PC-9 (cell line): ENCODE measurements around the gene TIGD6.

Experiments used
- CTCF ChIP-seq: fragments of 200-600 bp; sonication (generic); conservative IDR thresholded peaks from 2 replicates; pipeline ENCODE4 v1.6.1; 2017; ENCODE audit warnings: mixed run types, antibody characterized with exemption, mild to moderate bottlenecking, moderate library complexity
- EZH2 ChIP-seq: fragments of 200-600 bp; sonication (generic); IDR thresholded peaks from 2 replicates; pipeline ENCODE4 v1.8.0; 2017; ENCODE audit warnings: antibody characterized with exemption, low read depth

GRCh38 chr5:149996205-149996890, 4.1 kb downstream of the TIGD6 start:
- TF ChIP-seq CTCF, result no peak
- TF ChIP-seq EZH2, result no peak
